ENCODE results near the gene ANKRD44. TPM values are rescaled to one million over a fixed set of nuclear protein-coding genes. Genes with fewer than 3 reads are reported as not detected.

ANKRD44 gene
- total RNA-seq, 1 experiment from 2014 or later: 2.4 TPM

- Histone ChIP-seq H3K9ac (ENCODE audit: low read length) (no peak overlapping the region), H3K9me2 (replicated peaks; ENCODE audit: low read length) (no peaks in the 10 kb centered on the region), H3K27ac (ENCODE audit: low read length) (no peak overlapping the region), H4K20me1 (ENCODE audit: low read length) (no peaks in the 10 kb centered on the region), H3K9me3 (ENCODE audit: low read length) (no peaks in the 10 kb centered on the region), H3K27me3 (ENCODE audit: low read length) (no peaks in the 10 kb centered on the region), H3F3A (ENCODE audit: low read length, unreplicated experiment) (no peaks in the 10 kb centered on the region), H3K4me1 (ENCODE audit: insufficient read depth, low read length) (no peaks in the 10 kb centered on the region), H3K36me3 (ENCODE audit: low read depth, low read length) (no peaks in the 10 kb centered on the region), H3K79me2 (ENCODE audit: low read length) (no peaks in the 10 kb centered on the region), H3K4me3 (ENCODE audit: low read length) (no peak overlapping the region), H3K4me2 (ENCODE audit: low read length) (no peak overlapping the region), H2AFZ (ENCODE audit: low read length) (no peak overlapping the region)
- BruUV-seq (replicated peaks): no TSS peak
- no peak for DNase-seq
- CTCF ChIA-PET: no interaction called here
- TF ChIP-seq EZH2 (IDR thresholded peaks at IDR 0.05; ENCODE audit: low read length, unreplicated experiment): no peak
- POLR2A ChIA-PET (ENCODE audit: unreplicated experiment): no interaction called here
- intact Hi-C loops (cut with micrococcal nuclease): loop anchor here (10.0 kb wide), 1 partner anchor 146 kb away; no protein-coding TSS in a partner anchor
- ATAC-seq: no peak
Measured at GRCh38 chr2:196980473-196980872, 330.1 kb downstream of the ANKRD44 start.

GRCh38 chr2:196980001-196980400, 330.6 kb downstream of the ANKRD44 start:
- ATAC-seq: no peak
- Histone ChIP-seq H3K9ac (ENCODE audit: low read length) (no peak overlapping the region), H3K9me3 (ENCODE audit: low read length) (no peaks in the 10 kb centered on the region), H3K4me3 (ENCODE audit: low read length) (no peak overlapping the region), H3K4me1 (ENCODE audit: insufficient read depth, low read length) (no peaks in the 10 kb centered on the region), H3K4me2 (ENCODE audit: low read length) (no peak overlapping the region), H2AFZ (ENCODE audit: low read length) (no peak overlapping the region), H3K27me3 (ENCODE audit: low read length) (no peaks in the 10 kb centered on the region), H3K27ac (ENCODE audit: low read length) (no peak overlapping the region), H4K20me1 (ENCODE audit: low read length) (no peaks in the 10 kb centered on the region), H3K79me2 (ENCODE audit: low read length) (no peaks in the 10 kb centered on the region), H3K9me2 (replicated peaks; ENCODE audit: low read length) (no peaks in the 10 kb centered on the region), H3F3A (ENCODE audit: low read length, unreplicated experiment) (no peaks in the 10 kb centered on the region), H3K36me3 (ENCODE audit: low read depth, low read length) (no peaks in the 10 kb centered on the region)
- POLR2A ChIA-PET (ENCODE audit: unreplicated experiment): no interaction called here
- BruUV-seq (replicated peaks): no TSS peak
- intact Hi-C loops (cut with micrococcal nuclease): loop anchor here (10.0 kb wide), 1 partner anchor 145 kb away; no protein-coding TSS in a partner anchor
- CTCF ChIA-PET: no interaction called here
- TF ChIP-seq, protein P1, sequence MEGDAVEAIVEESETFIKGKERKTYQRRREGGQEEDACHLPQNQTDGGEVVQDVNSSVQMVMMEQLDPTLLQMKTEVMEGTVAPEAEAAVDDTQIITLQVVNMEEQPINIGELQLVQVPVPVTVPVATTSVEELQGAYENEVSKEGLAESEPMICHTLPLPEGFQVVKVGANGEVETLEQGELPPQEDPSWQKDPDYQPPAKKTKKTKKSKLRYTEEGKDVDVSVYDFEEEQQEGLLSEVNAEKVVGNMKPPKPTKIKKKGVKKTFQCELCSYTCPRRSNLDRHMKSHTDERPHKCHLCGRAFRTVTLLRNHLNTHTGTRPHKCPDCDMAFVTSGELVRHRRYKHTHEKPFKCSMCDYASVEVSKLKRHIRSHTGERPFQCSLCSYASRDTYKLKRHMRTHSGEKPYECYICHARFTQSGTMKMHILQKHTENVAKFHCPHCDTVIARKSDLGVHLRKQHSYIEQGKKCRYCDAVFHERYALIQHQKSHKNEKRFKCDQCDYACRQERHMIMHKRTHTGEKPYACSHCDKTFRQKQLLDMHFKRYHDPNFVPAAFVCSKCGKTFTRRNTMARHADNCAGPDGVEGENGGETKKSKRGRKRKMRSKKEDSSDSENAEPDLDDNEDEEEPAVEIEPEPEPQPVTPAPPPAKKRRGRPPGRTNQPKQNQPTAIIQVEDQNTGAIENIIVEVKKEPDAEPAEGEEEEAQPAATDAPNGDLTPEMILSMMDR (conservative IDR thresholded peaks at IDR 0.05; ENCODE audit: low read depth, low read length): no peak
- TF ChIP-seq EZH2 (IDR thresholded peaks at IDR 0.05; ENCODE audit: low read length, unreplicated experiment) (no peak), EZH2phosphoT487 (IDR thresholded peaks at IDR 0.05; ENCODE audit: borderline replicate concordance, low read length) (no peak)
- DNase-seq: no peak

GRCh38 chr2:196977507-196977906, 333.1 kb downstream of the ANKRD44 start:
- TF ChIP-seq EZH2phosphoT487 (IDR thresholded peaks at IDR 0.05; ENCODE audit: borderline replicate concordance, low read length): no peak
- TF ChIP-seq, protein P1 (conservative IDR thresholded peaks at IDR 0.05; ENCODE audit: low read depth, low read length): no peak
- no peak for TF ChIP-seq EZH2 (IDR thresholded peaks at IDR 0.05; ENCODE audit: low read length, unreplicated experiment)
- no peaks in the 10 kb centered on the region for H3K79me2 ChIP-seq (ENCODE audit: low read length)
- no peaks in the 10 kb centered on the region for H3K4me1 ChIP-seq (ENCODE audit: insufficient read depth, low read length)
- H4K20me1 ChIP-seq (ENCODE audit: low read length): no peaks in the 10 kb centered on the region
- ChIA-PET POLR2A (ENCODE audit: unreplicated experiment) (no interaction called here), CTCF (no interaction called here)
- no TSS peak for BruUV-seq (replicated peaks)
- H3K4me3 ChIP-seq (ENCODE audit: low read length): no peak overlapping the region
- no peaks in the 10 kb centered on the region for H3F3A ChIP-seq (ENCODE audit: low read length, unreplicated experiment)
- ATAC-seq: no peak
- H3K9me3 ChIP-seq (ENCODE audit: low read length): no peaks in the 10 kb centered on the region
- H3K36me3 ChIP-seq (ENCODE audit: low read depth, low read length): no peaks in the 10 kb centered on the region
- no peak overlapping the region for H2AFZ ChIP-seq (ENCODE audit: low read length)
- no peak overlapping the region for H3K9ac ChIP-seq (ENCODE audit: low read length)
- intact Hi-C loops (cut with micrococcal nuclease): no loop called here
- no peak for DNase-seq
- no peaks in the 10 kb centered on the region for H3K9me2 ChIP-seq (replicated peaks; ENCODE audit: low read length)
- no peak overlapping the region for H3K27ac ChIP-seq (ENCODE audit: low read length)
- no peaks in the 10 kb centered on the region for H3K27me3 ChIP-seq (ENCODE audit: low read length)
- no peak overlapping the region for H3K4me2 ChIP-seq (ENCODE audit: low read length)

Data from PC-3 (cell line).